ENCODE data around the gene SDF4.

DNA sequence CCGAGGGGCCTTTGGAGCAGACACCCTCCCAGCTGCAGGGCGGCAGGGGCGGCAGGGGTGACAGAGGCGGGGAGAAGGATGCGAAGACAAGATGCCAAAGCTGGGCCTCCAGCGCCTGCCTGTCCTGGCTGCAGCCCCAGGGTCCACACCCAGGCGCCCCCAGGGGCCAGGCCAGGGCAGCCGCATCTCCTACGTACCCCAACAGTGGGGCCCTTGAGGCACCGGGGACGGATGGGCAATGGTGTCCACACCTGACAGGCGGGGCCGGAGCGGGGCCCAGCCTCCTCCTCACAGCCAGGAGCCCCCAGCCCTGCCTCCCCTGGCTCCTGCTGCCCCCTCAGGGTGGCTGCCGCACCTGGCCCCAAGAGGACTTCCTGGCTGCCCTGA lies 7.4 kb upstream of the SDF4 start:
- TF ChIP-seq, protein P1, sequence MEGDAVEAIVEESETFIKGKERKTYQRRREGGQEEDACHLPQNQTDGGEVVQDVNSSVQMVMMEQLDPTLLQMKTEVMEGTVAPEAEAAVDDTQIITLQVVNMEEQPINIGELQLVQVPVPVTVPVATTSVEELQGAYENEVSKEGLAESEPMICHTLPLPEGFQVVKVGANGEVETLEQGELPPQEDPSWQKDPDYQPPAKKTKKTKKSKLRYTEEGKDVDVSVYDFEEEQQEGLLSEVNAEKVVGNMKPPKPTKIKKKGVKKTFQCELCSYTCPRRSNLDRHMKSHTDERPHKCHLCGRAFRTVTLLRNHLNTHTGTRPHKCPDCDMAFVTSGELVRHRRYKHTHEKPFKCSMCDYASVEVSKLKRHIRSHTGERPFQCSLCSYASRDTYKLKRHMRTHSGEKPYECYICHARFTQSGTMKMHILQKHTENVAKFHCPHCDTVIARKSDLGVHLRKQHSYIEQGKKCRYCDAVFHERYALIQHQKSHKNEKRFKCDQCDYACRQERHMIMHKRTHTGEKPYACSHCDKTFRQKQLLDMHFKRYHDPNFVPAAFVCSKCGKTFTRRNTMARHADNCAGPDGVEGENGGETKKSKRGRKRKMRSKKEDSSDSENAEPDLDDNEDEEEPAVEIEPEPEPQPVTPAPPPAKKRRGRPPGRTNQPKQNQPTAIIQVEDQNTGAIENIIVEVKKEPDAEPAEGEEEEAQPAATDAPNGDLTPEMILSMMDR (conservative IDR thresholded peaks at IDR 0.05; ENCODE audit: low read depth in 2 of 2), result 0 out of 4 replicates have a peak, but pooled peaks of 1 of the 2 experiments have one; percentile 3
- TF ChIP-seq EZH2phosphoT487 (IDR thresholded peaks at IDR 0.05; ENCODE audit: unreplicated experiment) (no peak), POLR2AphosphoS5 (IDR thresholded peaks at IDR 0.05; ENCODE audit: low read depth) (no peak)
